ENCODE data around the gene DUS1L. TPM values are rescaled to one million over a fixed set of nuclear protein-coding genes. Genes with fewer than 3 reads are reported as not detected.
A peak's percentile ranks its signal among the peaks of the same experiment; 100 is the strongest.

DUS1L gene
- total RNA-seq, 1 donor, result 98.0 TPM

DNA sequence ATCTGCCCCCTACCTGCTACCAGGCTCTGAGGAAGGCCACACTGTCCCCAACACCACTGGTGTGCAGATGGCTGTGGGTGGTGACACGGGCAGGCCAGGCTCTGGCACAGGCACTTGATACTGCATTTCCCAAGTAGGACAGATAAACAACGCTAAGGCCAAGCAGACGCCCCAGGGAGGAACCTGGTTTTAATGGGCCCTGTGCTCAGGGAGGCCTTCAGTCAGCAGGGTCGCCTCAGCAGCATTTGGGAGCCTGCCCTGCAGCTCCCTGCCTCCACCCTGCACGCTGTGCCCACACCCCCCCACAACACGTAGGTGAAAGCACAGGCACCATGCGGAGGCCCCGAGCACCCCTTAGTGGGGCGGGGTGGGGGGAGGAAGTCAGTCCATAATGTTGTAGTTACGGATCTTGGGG is 35.7 kb upstream of the DUS1L start:
- no peak for DNase-seq (ENCODE audit: low read depth in 2 of 3, low spot score in 2 of 3)

DNA sequence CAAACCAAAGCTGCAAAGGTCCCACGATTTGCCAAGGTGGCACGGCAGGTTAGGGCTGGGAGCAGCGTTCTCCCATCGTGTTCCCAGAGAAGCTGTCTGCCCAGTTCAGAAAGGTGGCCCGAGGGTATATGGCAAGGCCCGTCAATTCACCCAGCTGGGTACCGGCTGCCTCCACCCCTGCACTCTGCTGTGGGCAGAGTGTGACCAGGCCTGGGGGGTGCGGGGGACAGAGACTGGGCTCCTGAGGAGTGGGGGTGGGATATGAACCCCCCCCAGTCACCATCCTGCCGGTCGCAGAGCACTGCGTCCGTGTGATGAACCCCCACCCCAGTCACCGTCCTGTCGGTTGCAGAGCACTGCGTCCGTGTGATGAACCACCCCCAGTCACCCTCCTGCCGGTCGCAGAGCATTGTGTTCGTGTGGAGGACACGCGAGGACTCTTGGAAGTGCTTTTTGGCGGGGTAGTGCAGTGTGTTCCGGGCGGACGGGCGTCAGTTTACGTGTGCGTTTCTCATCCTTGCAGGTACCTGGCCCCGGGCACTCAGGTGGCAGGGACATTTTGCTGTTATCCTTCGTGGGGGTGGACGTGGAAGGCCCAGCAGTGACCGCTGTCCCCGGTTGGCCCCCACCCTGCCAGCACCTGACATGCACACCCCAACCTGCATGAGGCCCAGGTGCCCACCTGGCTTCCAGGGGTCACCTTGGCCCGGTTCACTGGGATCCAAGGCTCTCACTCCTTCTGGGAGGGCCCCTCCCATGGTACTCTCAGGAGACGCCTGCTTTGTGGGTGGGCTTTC is 35.1 kb upstream of the DUS1L start:
- DNase-seq (ENCODE audit: low read depth in 2 of 3, low spot score in 2 of 3), result no peak

DNA sequence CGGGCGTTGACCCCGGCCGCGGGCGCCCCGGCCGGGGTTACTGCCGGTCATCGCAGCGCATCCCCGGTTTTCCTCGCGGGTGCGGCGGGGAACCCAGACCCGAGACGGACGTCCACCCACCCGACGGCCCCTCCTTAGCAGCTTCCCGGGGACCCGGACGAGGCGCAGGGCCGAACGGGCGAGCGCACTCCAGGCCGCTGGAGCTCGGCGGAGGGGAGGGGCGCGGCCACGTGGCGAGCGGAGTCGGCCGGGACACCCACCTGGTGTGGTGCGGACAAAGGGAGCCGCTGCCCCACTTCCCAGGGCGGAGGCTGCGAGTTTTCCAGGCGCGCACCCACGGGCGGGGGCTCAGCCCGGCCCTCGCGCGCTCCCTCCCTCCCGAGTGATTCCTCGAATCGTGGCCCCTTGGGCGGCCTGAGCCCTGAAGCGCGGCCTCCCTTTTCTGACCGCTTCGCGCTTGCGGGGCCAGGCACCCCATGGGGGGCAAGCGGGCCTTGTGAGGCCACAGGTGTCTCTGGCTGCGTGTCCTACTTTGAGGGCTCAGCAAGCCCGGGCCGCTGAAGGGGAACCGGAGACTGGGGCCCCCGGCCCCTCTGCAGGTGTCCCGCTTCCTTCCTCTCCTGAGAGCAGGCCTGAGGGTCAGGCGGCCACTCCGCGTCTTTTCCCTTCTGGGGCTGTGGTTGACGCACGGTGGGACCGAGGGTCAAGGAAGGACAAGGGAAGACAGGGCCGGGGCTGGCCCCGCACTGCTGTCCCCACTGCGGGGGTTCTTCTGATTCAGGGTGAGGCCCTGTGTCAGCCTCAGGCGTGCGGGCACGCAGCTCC is 33.5 kb upstream of the DUS1L start:
- peak in 2 of 3 donors; percentile 7 to 13 for DNase-seq (ENCODE audit: low read depth in 2 of 3, low spot score in 2 of 3)

DNA sequence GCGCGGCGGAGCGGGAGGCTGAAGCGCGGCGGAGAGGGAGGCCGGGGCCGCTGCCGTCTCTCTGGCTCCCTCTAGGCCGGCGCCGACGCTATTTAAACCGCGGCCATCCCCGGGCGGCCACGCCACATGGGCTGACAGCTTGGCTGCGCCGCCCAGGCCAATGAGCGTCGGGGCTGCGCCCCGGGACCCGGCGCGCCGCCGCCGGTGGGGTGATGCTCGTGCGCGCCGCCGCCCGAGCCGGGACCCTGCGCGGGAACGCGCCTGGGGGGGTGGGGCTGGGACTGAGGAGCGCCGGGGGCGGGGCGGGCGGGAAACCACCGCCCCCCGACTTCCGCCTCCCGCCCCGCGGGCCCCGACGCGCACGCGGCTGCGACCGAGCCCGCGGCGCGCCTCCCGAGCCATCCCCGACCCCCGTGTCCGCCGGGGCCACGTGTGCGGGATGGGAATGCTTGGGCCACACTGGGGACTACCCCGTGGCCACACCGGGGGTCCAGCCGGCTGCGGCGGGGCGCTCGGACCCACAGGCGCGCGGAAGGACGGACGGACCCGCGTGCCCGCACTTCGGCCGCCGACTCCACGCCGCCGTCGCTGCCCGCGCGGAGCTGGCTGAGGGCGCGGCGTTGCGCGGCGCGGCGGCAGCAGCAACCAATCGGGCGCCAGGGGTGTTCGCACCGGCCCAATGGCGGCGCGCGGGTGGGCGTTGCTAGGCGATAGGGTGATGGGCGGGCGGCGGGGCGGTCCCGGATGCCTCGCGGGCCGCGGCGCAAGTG is 32.8 kb upstream of the DUS1L start, which contains the start of gene FASN:
TSS of gene FASN (minus strand) at position 68 of the 770 bp plus-strand sequence. CDS start 1,791 bp downstream, outside the sequence.
- DNase-seq (ENCODE audit: low read depth in 2 of 3, low spot score in 2 of 3), result peak; percentile 90 to 95 (median 93)

GRCh38 chr17:82097919-82098168 is 32.2 kb upstream of the DUS1L start:
- DNase-seq (ENCODE audit: low read depth in 2 of 3, low spot score in 2 of 3), result no peak

DNA sequence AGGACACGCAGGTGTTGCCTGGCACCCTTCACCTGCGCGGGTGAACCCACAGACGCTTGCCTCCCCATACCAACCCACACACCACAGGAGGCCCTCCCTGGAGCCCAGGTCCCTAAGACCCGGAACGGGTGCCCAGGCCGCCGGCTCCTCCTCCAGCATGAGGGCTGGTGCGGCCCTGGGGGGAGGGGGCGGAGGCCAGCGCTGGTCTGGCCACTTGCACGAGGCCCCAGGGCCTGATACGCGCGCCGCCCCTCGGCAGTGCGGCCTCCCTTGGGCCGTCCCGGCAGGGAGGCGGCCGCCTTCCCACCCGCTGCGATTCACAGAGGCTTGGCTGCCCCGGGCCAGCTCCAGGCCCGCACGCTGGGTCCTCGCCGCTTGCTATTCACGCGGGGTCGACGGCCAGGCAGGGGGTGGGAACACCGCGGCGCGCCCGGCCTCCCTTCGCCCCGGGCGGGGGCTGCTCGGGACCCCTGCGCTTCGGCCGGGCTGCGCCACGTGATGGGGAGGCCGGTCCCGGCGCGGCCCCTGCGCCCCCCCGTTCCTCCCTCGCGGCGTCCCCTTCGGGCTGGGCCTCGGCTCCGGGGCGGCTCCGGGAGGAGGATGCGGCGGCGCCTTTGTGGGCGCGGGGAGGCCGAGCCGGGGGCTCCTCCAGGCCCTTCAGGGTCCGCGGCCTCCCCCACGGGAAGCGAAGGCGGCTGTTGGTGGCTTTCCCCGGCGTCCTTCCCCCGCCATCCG is 31.7 kb upstream of the DUS1L start:
- DNase-seq (ENCODE audit: low read depth in 2 of 3, low spot score in 2 of 3), result peak in 1 of 3 donors; percentile 6

- no peak for DNase-seq (ENCODE audit: low read depth in 2 of 3, low spot score in 2 of 3)
These were observed 31.1 kb upstream of the DUS1L start for GRCh38 chr17:82096709-82097183.

DNA sequence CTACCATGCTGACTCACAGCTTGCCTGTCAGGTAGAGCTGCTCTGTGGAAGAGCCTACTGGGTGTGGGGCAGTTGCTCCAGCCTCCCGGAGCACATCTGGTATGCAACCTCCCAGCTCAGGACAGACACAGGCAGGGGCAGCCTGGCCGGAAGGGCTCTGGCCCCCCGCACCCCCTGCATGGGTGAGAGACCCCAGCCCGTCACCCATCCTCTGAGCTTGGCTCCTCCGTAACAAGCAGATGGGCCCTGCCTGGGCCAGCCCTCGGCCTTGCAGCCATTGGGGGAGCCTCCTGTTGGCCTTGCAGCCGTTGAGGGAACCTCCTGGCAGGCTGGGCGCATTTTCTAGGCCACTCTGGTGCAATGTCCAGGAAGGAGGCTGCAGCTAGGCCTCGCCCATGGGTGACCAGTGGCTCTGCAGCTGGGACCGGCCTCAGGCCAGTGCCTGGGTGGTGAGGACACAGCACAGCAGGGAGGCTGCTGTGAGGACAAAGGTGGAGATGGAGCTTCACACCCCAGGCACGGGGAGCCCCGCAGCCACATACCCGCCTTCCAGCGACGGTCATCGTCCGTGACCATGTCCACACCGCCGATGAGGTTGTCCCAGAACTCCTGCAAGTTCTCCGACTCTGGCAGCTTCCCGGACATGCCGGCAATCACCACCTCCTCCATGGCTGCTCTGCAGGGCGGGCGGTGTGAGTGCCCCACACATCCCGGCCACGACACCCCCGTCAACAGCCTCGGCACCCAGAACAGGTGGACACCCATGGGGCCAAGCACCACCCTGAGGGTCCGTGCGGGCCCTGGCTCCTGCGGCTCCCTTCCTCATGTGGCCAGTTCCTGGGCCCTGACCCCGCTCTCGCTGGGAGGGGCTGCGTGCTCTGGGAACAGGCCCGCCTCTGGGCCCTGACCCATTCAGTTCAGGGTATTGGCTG is 30.4 kb upstream of the DUS1L start:
- no peak for DNase-seq (ENCODE audit: low read depth in 2 of 3, low spot score in 2 of 3)

GRCh38 chr17:82094931-82095776 is 29.6 kb upstream of the DUS1L start:
- DNase-seq (ENCODE audit: low read depth in 2 of 3, low spot score in 2 of 3), result no peak

- no peak for DNase-seq (ENCODE audit: low read depth in 2 of 3, low spot score in 2 of 3)
These were observed 27.6 kb upstream of the DUS1L start for GRCh38 chr17:82092995-82093751.

GRCh38 chr17:82092628-82092994 is 27.0 kb upstream of the DUS1L start:
- no peak for DNase-seq (ENCODE audit: low read depth in 2 of 3, low spot score in 2 of 3)

- no peak for DNase-seq (ENCODE audit: low read depth in 2 of 3, low spot score in 2 of 3)
These were observed 26.5 kb upstream of the DUS1L start for GRCh38 chr17:82092094-82092586.

GRCh38 chr17:82091264-82092066 is 25.9 kb upstream of the DUS1L start:
- no peak for DNase-seq (ENCODE audit: low read depth in 2 of 3, low spot score in 2 of 3)

DNA sequence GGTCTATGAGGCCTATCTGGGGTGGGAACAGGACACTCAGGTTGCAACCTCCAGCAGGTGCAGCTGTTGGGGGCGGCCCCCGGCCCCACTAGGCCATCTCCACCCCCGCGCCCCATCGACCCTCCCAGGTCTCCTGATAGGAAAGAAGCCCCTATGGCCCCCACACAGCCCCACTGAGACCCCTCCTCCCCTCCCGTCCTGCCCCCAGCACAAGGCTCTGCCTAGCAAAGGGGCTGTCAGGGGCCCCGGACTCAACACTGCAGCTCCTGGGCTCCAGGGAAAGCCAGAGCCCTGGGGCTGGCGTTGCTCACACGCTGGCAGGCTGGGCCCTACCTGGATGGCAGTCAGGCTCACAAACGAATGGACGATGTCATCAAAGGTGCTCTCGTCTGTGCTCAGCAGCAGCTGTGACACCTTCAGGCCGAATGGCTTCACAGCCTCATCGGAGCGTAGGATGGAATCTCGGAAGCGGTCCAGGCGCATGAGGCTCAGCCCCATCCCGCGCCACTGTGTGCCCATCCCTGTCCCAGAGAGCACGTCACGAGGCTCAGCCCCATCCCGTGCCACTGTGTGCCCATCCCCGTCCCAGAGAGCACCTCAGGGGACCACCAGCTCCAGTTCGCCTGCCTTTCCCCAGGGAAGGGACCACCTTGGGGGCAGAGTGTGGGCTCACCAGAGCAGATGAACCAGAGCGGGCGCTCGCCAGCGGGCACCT is 25.1 kb upstream of the DUS1L start:
- no peak for DNase-seq (ENCODE audit: low read depth in 2 of 3, low spot score in 2 of 3)

- no peak for DNase-seq (ENCODE audit: low read depth in 2 of 3, low spot score in 2 of 3)
These were observed 24.3 kb upstream of the DUS1L start for GRCh38 chr17:82089723-82090548.
